ENCODE data around the gene AMZ1. TPM values are rescaled to one million over a fixed set of nuclear protein-coding genes. Genes with fewer than 3 reads are reported as not detected.

The AMZ1 gene
- total RNA-seq, 1 donor: 0.36 TPM

GRCh38 chr7:2658941-2659340 is 29.1 kb upstream of the AMZ1 start:
- no peak overlapping the region for H3K4me3 ChIP-seq (ENCODE audit: low read depth, low read length)
- DNase-seq (ENCODE audit: low read depth): no peak
- no peak for TF ChIP-seq CTCF (IDR thresholded peaks at IDR 0.05; ENCODE audit: insufficient read depth, low read length)

GRCh38 chr7:2659556-2660358 is 28.2 kb upstream of the AMZ1 start:
- no peak for TF ChIP-seq CTCF (IDR thresholded peaks at IDR 0.05; ENCODE audit: insufficient read depth, low read length)
- no peak overlapping the region for H3K4me3 ChIP-seq (ENCODE audit: low read depth, low read length)
- DNase-seq (ENCODE audit: low read depth): no peak

- H3K4me3 ChIP-seq (ENCODE audit: low read depth, low read length): no peak overlapping the region
- TF ChIP-seq CTCF (IDR thresholded peaks at IDR 0.05; ENCODE audit: insufficient read depth, low read length): peak; percentile 10
- no peak for DNase-seq (ENCODE audit: low read depth)
Observed at GRCh38 chr7:2660359-2661095, 27.5 kb upstream of the AMZ1 start.

- no peak for TF ChIP-seq CTCF (IDR thresholded peaks at IDR 0.05; ENCODE audit: insufficient read depth, low read length)
Observed at GRCh38 chr7:2661096-2661449, 26.9 kb upstream of the AMZ1 start.

GRCh38 chr7:2661602-2662272 is 26.3 kb upstream of the AMZ1 start:
- no peak for DNase-seq (ENCODE audit: low read depth)
- no peak overlapping the region for H3K4me3 ChIP-seq (ENCODE audit: low read depth, low read length)
- no peak for TF ChIP-seq CTCF (IDR thresholded peaks at IDR 0.05; ENCODE audit: insufficient read depth, low read length)

More at GRCh38 chr7:2661096-2661449, 26.9 kb upstream of the AMZ1 start:
- DNase-seq (ENCODE audit: low read depth): no peak
- no peak overlapping the region for H3K4me3 ChIP-seq (ENCODE audit: low read depth, low read length)

- DNase-seq (ENCODE audit: low read depth): no peak
- H3K4me3 ChIP-seq (ENCODE audit: low read depth, low read length): no peak overlapping the region
- TF ChIP-seq CTCF (IDR thresholded peaks at IDR 0.05; ENCODE audit: insufficient read depth, low read length): no peak
Observed at GRCh38 chr7:2662273-2663120, 25.5 kb upstream of the AMZ1 start.

Data from fibroblast of the aortic adventitia (primary cell).